K562 (cell line): ENCODE results near the gene ORAI2. TPM values are rescaled to one million over a fixed set of nuclear protein-coding genes. Genes with fewer than 3 reads are reported as not detected.
A peak's percentile ranks its signal among the peaks of the same experiment; 100 is the strongest.

Experiments
- ARNT ChIP-seq, 2 experiments: fragments of 450-650 bp; IDR thresholded peaks; 2 replicates each; pipeline ENCODE4 v1.6.1; 2016; ENCODE audit warnings: mild to moderate bottlenecking in 1 of 2
- BDP1 ChIP-seq: IDR thresholded peaks from 3 replicates; pipeline ENCODE4 v1.6.1; 2011; ENCODE audit not compliant: insufficient read length, insufficient read depth
- E2F6 ChIP-seq, 2 experiments: IDR thresholded peaks; 2 replicates each; pipeline ENCODE4 v1.6.1; 2011; ENCODE audit warnings: borderline replicate concordance in 1 of 2, control low read depth in 1 of 2, low read depth in 1 of 2, low read length in 1 of 2, mild to moderate bottlenecking in 1 of 2, mixed read lengths in 1 of 2, moderate library complexity in 1 of 2; ENCODE audit not compliant: insufficient read depth in 1 of 2, insufficient read length in 1 of 2, poor library complexity in 1 of 2, severe bottlenecking in 1 of 2; ENCODE audit errors: extremely low read depth in 1 of 2
- ELF1 ChIP-seq: fragments of 200-800 bp; sonication (Bioruptor generic); IDR thresholded peaks from 2 replicates; pipeline ENCODE4 v1.6.1; 2016; ENCODE audit warnings: missing genetic modification characterization, missing compliant biosample characterization
- FOSL1 ChIP-seq: fragments of 200-800 bp; sonication (Bioruptor generic); conservative IDR thresholded peaks from 2 replicates; pipeline ENCODE4 v1.6.1; 2016; ENCODE audit warnings: missing genetic modification characterization, missing compliant biosample characterization
- FOXA3 ChIP-seq, 2 experiments: fragments of 450-650 bp in 1 of 2; sonication (generic) in 1 of 2; formaldehyde crosslinking; IDR thresholded peaks in 1 of 2; conservative IDR thresholded peaks in 1 of 2; 2 replicates each; pipeline versions ENCODE4 v1.4.0 to v1.8.0; 2020 to 2022; ENCODE audit warnings: mild to moderate bottlenecking in 2 of 2, missing genetic modification reagents in 1 of 2
- FOXP4 ChIP-seq: sonication (generic); formaldehyde crosslinking; IDR thresholded peaks from 2 replicates; pipeline ENCODE4 v1.8.0; 2022; ENCODE audit warnings: mild to moderate bottlenecking, missing genetic modification reagents, borderline replicate concordance
- MIER1 ChIP-seq: fragments of 450-650 bp; IDR thresholded peaks from 2 replicates; pipeline ENCODE4 v1.6.1; 2016; ENCODE audit warnings: antibody characterized with exemption, mild to moderate bottlenecking, low read depth
- PCBP1 ChIP-seq: fragments of 200-400 bp; formaldehyde crosslinking; IDR thresholded peaks from 2 replicates; pipeline ENCODE4 v1.6.1; 2018; ENCODE audit warnings: mild to moderate bottlenecking, low read depth, low read length; ENCODE audit not compliant: poor library complexity, severe bottlenecking
- PKNOX1 ChIP-seq: fragments of 450-650 bp; IDR thresholded peaks from 2 replicates; pipeline ENCODE4 v1.6.1; 2016
- POLR2G ChIP-seq: fragments of 200-400 bp; formaldehyde crosslinking; IDR thresholded peaks from 2 replicates; pipeline ENCODE4 v1.6.1; 2017; ENCODE audit warnings: low read depth, mild to moderate bottlenecking, antibody characterized with exemption, low read length, moderate library complexity
- RBM14 ChIP-seq: fragments of 200-400 bp; formaldehyde crosslinking; IDR thresholded peaks from 2 replicates; pipeline ENCODE4 v1.6.1; 2018; ENCODE audit warnings: low read depth, mild to moderate bottlenecking, low read length, moderate library complexity, borderline replicate concordance; ENCODE audit not compliant: insufficient read depth
- SMAD1 ChIP-seq: fragments of 150-350 bp; IDR thresholded peaks from 2 replicates; pipeline ENCODE4 v1.6.1; 2014; ENCODE audit warnings: low read length, low read depth; ENCODE audit not compliant: partially characterized antibody
- TAF15 ChIP-seq: fragments of 200-400 bp; formaldehyde crosslinking; IDR thresholded peaks from 2 replicates; pipeline ENCODE4 v1.6.1; 2017; ENCODE audit warnings: mild to moderate bottlenecking, low read depth, low read length, moderate library complexity
- U2AF2 ChIP-seq: fragments of 200-400 bp; formaldehyde crosslinking; optimal IDR thresholded peaks from 2 replicates; pipeline ENCODE3; 2017; ENCODE audit warnings: low read depth, mild to moderate bottlenecking, low read length
- UBTF ChIP-seq, 2 experiments: IDR thresholded peaks; 2 replicates each; pipeline ENCODE4 v1.6.1; 2012; ENCODE audit warnings: improper control_type of control experiment in 2 of 2, low read depth in 2 of 2, low read length in 2 of 2, borderline replicate concordance in 1 of 2
- ZNF395 ChIP-seq: fragments of 200-800 bp; sonication (Bioruptor generic); IDR thresholded peaks from 2 replicates; pipeline ENCODE4 v1.6.1; 2017; ENCODE audit warnings: missing genetic modification characterization, missing compliant biosample characterization
- polyA plus RNA-seq, 8 experiments: library from polyadenylated mRNA; depleted of rRNA in 4 of 8; stranded (reverse) in 5 of 8; unstranded in 3 of 8; fragments of >200 nt; fragmentation: Nextera tagmentation in 2 of 8; fragmentation: Illumina TruSeq in 1 of 8; extraction: Ambion mirVana in 2 of 8; extraction: Trizol in 1 of 8; gene quantifications; 2 replicates each; pipeline versions ENCODE4 v1.2.1 to v1.2.3, GENCODE V29; 2011 to 2014; ENCODE audit warnings: inconsistent platforms in 1 of 8, missing spikeins in 1 of 8
- total RNA-seq, 7 experiments: library from RNA; depleted of rRNA in 6 of 7; stranded (reverse); fragments of >200 nt in 6 of 7; fragmentation: Illumina TruSeq in 2 of 7; extraction: Trizol in 2 of 7; gene quantifications; 2 replicates each; pipeline versions ENCODE4 v1.2.1 to v1.2.3, GENCODE V29; 2011 to 2021; ENCODE audit warnings: low replicate concordance in 1 of 7

ORAI2 gene
- total and polyA plus RNA-seq, 9 of the 15 experiments (the other 6 are each of a cell fraction or from before 2014, with no cell fraction given) = 1.1 to 27.7 (median 9.2) TPM

- TF ChIP-seq SMAD1 (no peak), UBTF (IDR thresholded peaks at IDR 0.05; ENCODE audit: borderline replicate concordance in 1 of 2, low read depth in 2 of 2, low read length in 2 of 2) (peak; percentile 93 to 94; a peak in 3 of 4 replicates), PKNOX1 (no peak), FOSL1 (0 out of 2 replicates have a peak, but pooled peaks have one; percentile 18), BDP1 (no peak), MIER1 (no peak; the same call in 1 of the 2 replicates), TAF15 (no peak), E2F6 (IDR thresholded peaks at IDR 0.05; ENCODE audit: borderline replicate concordance in 1 of 2, extremely low read depth in 1 of 2, insufficient read depth in 1 of 2, insufficient read length in 1 of 2, low read depth in 1 of 2, low read length in 1 of 2, poor library complexity in 1 of 2, severe bottlenecking in 1 of 2) (peak; percentile 63 to 86), FOXA3 (CRISPR knock-in tag; conservative IDR thresholded peaks at IDR 0.05 in 1 of 2, IDR thresholded peaks at IDR 0.05 in 1 of 2) (0 out of 4 replicates have a peak, but pooled peaks of 1 of the 2 experiments have one; percentile 68), U2AF2 (no peak), PCBP1 (no peak), ELF1 (tag) (peak; percentile 94), POLR2G (peak; percentile 99), FOXP4 (CRISPR knock-in tag) (0 out of 2 replicates have a peak, but pooled peaks have one; percentile 27), RBM14 (0 out of 2 replicates have a peak, but pooled peaks have one; percentile 36), ARNT (IDR thresholded peaks at IDR 0.05) (no peak), ZNF395 (CRISPR knock-in tag) (peak; percentile 91)
These were observed 31.4 kb downstream of the ORAI2 start, which contains the start of the genes ALKBH4 and LRWD1 (continued) for GRCh38 chr7:102464577-102465280.
